Activated CD4-positive, alpha-beta T cell treated with anti-CD3 and anti-CD28 coated beads for 24 hours (primary cell): ENCODE results near the gene KANSL1.

ENCODE experiments used
- DNase-seq, 2 donors: peaks; one replicate each; pipeline ENCODE4 v3.0.0-alpha.2; 2020; ENCODE audit warnings: low read depth in 2 of 2

The KANSL1 gene

DNA sequence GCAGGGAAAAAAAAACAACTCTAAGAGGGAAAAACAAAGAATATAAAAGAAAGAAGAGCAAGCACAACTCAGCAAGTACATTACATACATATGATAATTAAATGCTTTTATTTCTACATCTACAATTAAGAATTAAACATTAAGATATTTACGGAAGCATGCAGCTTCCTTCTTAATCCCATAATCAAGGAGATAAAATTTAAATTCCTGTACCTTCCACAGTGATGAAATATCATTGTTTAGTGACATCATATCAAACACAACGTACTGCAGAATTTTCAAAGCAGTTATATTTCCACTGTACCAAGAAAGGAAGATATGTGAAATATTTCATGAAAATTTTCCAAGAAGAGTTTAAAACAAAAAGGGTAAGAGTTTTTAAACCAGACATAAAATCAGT lies 26.0 kb downstream of the KANSL1 start:
- no peak for DNase-seq

DNA sequence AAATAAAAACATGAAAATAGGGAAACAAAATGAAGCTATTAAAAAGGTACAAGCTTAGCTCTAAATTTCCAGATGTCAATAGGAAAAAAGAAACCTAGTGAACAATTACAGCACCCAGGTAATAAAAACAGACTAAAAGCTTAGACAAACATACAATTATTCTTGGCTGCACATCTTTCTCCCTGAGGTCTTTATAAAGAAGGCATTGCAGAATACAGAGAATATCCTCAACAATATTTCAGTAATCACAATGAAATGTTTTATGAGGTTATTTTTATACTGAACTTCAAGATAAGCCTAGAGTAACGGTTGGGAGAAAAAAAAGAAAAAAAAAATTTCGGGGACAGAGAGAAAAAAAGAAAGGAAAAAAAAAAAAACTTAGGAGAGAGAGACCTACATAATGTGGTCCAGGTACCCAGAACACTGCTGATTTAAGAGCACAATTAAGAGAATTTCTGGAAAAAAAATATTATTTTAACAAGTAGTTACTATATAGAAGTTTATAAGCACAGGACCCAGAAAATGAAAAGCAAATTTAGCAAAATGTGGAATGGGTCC lies 26.5 kb downstream of the KANSL1 start:
- DNase-seq, result no peak

DNA sequence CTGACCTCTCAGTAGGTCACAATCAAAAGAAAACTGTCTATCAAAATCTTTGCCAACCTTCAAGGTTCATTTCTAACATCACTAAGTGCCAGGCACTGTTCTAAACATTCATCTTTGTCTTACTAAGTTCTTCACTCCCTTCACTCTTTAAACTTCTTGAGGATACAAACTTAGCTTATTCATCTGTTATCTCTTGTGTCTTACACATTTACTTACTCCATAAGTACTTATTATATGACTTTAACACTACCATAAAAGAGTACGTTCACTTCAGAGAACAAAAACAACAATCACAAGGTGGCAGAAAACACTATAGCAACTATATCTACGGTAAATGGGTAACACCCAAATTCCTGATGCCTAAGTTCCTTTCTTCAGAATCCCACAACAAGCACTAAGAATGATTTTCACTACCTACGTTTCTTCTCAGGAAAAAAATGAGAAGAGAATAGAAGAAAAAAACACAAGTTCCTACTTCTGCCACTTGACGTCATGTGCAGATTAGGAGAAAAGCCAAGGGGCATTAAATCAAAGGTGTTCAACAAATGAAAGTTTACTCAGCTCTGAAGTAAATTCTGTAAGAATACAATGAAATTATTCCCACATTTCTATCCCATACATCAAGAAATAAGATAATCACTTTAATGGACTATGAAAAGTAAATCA lies 29.2 kb downstream of the KANSL1 start:
- no peak for DNase-seq

DNA sequence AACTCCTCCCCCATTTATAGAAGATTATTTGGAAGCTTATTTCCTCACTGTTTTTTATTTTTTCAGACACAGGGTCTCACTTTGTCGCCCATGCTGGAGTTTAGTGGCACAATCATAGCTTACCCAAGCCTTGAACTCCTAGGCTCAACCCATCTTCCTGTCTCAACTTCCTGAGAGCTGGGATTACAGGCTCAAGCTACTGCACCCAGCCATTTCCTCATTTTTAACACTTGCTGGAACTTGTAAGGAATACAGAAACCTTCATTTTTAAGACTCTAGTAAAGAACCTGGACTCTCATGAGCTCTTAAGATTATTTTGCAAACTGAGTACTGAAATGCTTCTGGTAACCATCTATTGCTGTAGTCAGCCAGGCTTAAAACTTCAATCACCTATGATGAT lies 29.9 kb downstream of the KANSL1 start:
- no peak for DNase-seq

DNA sequence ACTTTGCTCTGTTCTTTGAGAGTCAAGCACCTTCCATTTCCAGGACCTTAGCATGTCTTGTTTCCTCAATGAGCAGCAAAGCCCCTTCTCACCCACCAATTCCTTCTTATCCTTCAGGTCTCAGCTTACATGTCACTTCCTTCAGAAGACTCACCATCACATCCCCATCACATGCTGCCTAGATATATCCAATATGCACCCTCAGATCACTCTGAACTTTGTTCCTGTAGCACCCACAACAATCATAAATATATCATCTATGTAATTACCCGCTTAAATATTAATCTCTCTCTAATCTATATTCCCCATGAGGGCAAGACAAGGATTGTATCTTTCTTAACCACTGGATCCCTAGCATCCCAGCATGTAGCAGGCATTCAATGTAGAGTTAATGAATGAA lies 30.4 kb downstream of the KANSL1 start:
- no peak for DNase-seq

DNA sequence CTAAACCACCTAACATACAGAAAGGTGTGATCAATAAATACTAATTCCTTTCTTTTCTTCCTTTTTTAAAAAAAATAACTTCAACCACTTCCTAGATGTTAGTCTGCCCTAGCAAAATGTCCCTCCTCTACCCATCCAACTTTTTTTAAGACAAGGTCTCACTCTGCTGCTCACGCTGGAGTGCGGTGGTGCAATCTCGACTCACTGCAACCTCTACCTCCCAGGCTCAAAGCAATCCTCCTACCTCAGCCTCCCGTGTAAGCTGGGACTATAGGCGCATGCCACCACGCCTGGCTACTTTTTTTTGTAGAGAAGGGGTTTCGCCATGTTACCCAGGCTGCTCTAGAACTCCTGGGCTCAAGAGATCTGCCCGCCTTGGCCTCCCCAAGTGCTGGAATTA lies 33.1 kb downstream of the KANSL1 start:
- DNase-seq, result no peak

DNA sequence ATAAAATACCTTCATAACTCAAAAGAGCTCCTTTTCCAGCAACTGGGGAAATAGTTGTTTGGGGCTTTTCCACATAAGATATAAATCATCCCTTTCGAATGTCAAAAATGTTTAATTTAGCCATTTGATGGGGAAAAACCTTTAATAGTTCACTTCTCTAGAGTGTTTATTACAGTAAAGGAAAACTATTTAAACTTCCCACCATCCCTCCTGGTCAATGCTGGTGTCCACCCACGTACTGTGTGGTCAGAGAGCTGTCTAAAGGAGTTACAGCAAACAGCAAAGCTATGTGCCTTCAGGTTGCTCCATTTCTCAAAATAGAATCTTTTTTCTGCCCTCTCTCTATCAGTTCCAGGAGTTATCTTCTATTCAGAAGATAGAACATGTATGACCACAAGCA lies 33.5 kb downstream of the KANSL1 start:
- no peak for DNase-seq

DNA sequence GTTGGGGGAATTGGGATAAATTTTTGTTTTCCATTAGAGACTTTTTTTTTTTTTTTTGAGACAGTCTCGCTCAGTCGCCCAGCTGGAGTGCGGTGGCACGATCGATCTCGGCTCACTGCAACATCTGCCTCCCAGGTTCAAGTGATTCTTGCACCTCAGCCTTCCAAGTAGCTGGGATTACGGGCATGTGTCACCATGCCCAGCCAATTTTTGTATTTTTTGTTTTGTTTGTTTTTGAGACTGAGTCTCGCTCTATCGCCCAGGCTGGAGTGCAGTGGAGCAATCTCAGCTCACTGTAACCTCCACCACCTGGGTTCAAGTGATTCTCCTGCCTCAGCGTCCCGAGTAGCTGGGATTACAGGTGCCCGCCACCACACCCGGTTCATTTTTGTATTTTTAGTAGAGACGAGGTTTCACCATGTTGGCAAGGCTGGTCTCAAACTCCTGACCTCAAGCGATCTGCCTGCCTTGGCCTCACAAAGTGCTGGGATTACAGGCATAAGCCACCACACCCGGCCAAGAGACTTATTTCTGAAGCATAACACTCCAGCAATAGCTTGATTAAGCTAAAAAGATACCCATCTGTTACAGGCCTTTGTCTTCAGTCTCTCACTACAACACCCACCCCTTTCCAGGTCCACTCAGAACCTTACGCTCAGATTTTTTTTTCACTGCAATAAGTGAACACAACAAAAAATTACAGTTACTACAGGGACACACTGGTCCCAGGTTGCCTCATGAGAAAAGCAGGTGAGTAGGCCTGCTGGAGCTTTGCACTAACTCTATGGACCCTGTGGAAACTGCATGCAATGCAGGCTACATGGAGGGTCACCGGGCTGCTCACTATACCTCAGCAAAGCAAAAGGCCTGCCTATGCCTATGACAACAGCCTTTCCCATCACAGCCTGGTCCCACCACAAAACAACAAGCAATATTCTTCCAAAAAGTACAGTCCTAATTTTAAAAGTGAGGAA lies 34.6 kb downstream of the KANSL1 start:
- no peak for DNase-seq

DNA sequence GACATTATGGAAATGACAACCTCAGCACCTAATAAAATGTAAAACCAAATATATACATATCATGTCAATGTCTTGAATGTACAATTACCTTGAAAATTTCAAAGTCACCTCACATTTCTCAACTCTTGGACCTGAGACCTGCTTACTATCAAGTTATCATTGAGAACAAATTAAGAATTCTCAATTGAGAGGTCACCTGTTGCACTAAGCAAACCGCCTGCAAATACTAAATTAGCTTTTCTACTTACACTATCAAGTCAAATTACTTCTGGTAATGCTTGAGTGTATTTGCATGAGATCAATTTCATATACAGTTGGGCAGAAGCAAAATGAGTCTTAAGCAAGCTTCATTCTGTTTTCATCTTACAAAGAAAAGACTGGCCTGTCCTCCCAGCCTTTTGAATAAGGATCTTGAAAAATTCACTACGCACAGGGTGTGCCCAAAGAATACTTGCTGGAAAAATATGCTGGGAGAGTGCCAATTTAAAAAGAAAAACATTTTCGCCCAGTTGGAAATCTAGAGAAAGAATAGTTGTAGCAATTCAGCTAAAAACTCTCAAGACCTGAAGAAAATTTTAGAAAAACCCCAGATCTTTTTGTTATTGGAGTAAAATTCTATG lies 35.7 kb downstream of the KANSL1 start:
- DNase-seq, result no peak

DNA sequence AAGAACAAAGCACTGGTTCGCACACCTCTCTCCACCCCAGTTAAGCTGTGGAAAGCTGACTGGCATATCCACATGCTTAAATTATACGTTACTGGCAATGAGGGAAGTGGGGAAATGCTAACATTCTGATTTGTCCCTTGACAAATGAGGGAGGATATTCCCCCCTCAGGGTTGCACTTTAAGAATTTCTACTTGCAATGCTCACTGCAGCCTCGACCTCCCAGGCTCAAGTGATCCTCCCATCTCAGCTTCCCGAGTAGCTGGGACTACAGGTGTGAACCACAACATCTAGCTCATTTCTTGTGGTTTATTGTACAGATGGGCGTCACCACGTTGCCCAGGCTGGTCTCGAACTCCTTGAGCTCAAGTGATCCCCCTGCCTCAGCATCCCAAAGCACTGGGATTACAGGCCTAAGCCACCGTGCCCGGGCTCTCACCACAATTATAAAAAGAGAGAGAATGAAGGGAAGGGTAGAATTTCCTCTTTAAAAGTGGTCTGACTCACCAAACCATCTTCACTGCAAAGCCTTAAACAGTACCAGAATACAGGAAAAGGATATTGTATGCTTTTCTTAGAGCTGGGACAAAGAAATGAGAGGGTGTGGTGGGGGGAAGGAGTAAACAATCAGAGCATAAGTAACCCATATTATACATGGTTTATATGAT lies 38.9 kb downstream of the KANSL1 start:
- peak in 1 of 2 donors; percentile 28 for DNase-seq

DNA sequence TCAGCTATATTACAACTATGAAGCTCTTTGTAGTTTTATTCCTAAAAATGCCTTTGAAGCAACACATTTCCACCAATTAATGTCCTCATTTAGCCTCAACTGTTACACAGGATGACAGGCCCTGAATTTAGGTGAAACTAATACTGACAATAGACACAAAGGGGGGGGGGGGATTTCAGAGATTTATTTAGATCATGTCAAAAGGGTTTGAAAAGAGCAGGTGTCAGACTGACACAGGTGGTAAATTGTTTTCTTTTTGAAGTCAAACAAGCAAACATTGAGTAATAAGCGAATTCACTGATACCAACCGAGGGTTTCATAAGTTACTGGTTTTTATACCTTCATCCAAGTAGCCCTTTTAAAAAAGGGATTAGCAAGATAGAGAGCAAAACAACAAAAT lies 40.8 kb downstream of the KANSL1 start:
- DNase-seq, result no peak

DNA sequence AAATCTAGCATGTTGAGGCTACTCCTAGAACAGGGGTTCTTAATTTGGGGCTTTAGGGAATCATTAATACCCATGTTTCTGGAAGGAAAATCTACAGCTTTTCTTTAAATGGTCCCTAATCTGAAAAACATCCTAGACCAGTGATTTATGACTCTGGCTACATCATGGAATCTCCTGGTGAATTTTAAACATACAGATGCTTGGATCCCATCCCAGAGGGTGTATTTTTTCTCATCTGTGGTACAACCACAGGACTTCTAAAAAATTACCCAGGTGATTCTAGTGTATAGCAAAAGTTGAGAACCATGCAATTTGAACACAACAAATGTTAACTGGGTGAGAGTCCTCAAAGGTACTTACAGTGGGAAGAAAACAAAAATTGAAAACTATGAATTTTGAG lies 41.5 kb downstream of the KANSL1 start:
- DNase-seq, result no peak

DNA sequence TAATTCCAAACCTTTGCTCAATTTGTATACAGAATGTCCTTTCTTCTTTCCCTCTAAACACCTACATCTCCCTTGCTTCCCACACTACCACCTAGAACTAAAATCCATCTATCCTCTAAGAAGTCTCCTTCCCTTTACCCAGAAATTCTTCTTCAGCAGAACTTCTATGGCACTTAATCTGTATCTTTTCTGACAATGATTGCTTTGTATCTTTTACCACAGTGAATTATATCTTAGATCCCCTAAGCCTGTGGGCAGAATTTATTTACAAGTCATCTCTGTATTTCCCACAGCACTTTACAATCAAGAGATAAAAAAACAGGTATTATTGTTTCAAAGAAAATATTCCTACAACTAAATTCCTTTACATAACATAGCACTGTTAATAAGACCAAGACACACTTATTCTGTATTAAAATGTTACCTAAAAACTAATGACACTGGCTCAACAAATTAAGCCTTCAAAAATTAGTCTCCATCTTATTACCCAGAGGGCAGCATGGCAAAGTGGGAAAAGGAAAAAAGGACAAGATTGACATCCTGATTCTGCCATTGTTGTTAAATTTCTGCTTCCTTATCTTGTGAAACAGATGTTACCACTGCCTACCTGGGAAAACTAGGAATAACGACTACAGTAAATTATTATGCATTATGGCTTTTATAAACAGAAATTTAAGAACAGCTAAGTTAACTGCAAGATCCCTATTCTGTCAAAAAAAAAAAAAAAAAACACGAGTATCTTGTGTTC lies 42.8 kb downstream of the KANSL1 start:
- no peak for DNase-seq

DNA sequence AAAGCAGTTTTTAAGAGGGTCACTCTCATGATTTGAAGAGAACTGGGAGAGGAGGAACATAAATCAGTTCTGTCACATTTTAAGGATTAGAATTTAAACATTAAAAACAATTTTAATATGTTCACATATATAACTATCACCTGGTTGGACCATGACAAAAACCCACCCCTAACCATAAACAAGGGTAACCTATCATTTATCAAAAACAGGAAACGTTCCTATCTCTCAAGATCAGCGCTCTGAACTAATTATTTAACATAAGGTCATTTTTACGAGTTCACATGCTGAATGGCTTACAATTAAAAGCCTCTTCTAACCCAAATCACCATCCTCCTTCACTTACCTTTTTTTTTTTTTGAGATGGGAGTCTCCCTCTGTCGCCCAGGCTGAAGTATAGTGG lies 45.0 kb downstream of the KANSL1 start:
- no peak for DNase-seq

DNA sequence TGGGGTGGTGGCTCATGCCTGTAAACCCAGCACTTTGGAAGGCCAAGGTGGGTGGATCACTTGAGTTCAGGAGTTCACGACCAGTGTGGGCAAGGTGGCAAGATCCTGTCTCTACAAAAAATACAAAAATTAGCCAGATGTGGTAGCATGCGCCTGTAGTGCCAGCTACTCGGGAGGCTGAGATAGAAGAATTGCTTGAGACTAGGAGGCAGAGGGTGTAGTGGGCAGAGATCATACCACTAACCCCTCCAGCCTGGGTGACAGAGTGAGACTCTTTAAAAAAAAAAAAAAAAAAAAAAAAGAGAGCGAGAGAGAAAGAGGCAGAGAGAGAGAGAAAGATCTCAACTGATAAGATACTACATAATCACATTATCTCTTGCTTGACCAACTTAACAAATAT lies 45.9 kb downstream of the KANSL1 start:
- DNase-seq, result no peak

DNA sequence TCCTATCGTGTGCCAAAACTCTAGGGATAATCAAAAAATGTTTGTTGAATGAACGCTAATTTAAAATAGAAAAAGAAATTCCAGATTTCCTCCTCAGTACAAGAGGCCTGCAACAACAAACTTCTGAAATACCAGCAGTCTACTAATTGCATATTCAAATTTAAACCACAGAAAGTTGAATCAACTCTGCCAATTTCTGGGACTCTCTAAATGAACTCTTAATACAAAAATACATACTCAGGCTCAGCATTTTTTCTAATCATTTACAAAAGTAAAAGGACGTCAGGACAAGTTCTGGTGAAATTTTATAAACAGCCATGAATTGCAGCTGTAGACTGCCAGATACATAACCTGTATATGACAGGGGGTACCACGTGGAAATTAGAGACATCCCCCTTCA lies 49.0 kb downstream of the KANSL1 start:
- no peak for DNase-seq

DNA sequence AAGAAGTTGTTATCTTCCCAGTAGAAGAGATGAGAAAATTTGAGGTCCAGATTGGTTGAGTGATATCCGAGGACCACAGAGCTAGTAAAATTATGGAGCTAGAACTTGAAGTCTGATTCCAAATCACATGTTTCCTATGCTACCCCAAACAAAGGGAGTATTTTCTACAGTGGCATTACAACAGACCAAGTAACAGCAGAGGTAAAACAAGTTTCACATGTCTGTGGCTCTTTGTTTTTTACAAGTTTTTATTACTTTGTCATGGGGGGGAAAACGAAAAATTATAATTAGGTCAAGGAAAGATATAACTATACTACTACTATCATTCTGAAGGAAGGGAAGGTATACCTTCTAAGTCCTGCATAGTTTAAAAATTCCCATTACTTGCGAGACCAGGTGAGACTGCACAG lies 49.4 kb downstream of the KANSL1 start:
- DNase-seq, result no peak

DNA sequence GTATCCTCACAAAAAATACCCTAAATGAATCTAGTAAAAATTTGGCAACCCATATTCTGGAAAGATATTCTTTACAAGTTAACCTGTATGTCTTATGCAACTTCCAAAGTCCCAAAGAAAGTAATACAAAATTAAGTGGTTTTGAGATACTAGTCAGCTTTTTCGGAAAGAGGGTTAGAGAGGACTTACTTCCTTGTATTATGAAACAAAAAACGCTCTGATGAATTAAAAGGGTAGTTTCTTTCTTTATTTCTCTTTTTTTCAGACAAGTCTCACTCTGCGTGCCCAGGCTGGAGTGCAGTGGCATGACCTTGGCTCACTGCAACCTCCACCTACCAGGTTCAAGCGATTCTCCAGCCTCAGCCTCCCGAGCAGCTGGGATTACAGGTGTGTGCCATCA lies 51.6 kb downstream of the KANSL1 start:
- no peak for DNase-seq

DNA sequence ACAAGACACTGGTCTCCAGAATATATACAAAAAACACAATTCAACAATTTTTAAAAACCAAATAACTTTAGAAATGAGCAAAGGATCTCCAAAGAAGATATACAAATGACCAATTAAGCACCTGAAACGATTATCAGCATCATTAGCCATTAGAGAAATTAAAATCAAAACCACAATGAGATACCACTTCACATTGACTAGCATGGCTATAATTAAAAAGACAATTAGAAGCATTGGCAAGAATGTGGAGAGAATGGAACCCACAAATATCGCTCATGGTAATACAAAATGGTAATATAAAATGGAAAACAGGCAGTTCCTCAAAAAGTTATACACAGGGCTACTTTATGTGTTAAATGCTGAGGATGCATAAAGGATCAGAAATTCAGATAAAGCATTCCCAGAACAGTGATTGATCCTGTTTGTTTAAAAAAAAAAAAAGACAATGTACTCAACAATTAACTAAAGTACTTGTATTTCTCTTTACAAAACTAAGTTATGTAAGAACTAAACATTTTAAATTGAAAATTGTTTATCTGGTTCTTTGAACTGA lies 52.5 kb downstream of the KANSL1 start:
- DNase-seq, result no peak

DNA sequence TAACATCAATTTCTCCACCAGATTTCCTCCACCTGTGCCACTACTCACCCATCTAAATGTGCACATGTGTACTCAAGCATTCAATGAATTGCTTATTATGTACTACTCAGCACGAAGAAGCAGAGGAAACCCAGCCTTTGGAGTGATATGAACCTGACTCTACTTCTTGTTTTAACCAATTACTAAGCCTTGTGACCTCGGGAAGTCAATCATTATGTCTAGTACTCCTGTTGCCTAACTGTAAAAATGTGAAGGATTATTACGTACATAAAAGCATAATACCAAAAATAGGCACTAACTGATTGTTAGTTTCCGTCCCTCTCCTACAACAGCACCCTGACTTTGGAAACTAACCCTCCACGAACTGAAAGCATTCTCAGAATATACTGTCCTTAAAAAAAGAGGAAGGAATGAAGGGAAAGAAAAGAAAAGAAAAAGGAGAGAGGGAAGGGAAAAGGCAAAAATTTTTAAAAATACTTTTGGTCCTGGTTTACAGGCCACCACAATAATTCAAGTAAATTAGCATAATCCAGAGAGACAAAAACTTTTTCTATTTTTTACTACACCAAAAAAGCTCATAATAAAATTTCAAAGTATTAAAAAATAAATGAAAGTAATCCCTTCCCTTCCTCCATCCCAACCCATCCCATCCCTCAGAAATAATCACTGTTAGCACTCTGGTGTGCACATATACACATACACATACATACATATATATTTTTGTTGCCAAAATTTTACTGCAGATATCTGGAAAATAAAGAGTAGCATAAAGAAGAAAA lies 53.6 kb downstream of the KANSL1 start:
- no peak for DNase-seq
